Suppressor macrophage treated with lipopolysaccharide for 1 hour (primary cell): ENCODE data around the gene TRPM4.

Experiments used
- DNase-seq, 3 donors: peaks; one replicate each; pipeline ENCODE4 v3.0.0-alpha.2; 2020 to 2022

TRPM4 gene

DNA sequence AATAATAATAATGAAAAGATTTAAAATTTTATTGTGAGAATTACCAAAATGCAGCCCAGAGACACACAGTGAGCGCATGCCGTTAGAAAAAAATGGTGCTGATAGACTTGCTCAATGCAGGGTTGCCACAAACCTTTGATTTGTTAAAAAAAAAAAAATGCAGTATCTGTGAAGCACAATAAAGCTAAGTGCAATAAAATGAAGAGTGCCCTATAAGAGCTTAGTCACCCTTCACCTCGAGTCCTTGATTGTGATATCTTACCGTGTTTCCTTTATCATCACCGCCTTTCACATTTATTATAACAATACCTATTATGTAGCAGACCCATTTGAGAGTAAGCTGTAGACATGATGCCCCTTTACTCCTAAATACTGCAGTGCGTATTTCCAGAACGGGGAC lies 84.2 kb downstream of the TRPM4 start:
- DNase-seq = no peak

DNA sequence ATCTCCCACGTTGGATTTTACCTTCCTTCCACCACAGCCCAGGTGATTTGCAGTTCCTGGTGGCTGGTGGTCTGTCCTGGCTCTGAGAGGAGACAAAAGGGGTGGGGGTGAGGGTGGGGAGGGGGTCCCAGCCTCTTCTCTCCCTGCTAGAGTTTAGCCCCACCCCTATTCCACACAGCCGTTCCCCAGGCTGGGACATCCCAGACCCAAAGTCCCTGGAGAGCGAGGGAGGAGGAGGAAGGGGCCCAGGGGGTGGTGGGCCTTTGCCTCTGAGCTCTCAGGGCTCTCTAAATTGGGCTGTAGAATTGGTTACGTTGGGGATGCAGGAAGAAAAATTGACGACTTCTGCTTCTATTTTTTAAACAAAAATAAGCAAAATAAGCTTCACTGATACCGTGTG lies 85.5 kb downstream of the TRPM4 start:
- DNase-seq = no peak

DNA sequence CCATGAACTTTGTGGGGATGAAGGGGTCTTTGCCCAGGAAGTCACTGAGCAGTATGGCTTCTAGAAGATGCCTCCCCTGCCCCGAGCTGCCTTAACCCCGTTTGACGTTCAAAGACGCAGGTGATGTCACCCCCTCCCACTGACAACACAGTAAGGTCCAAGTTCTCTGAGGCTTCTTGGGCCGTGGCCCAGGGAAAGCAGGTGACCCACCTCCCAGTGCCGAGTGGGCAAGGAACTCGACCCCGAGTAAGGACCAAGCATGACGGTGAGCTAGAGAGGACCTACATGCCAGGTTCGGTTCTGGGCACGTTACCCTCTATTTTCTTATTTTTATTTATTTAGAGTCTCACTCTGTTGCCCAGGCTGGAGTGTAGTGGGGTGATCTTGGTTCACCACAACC lies 86.1 kb downstream of the TRPM4 start:
- no peak for DNase-seq

DNA sequence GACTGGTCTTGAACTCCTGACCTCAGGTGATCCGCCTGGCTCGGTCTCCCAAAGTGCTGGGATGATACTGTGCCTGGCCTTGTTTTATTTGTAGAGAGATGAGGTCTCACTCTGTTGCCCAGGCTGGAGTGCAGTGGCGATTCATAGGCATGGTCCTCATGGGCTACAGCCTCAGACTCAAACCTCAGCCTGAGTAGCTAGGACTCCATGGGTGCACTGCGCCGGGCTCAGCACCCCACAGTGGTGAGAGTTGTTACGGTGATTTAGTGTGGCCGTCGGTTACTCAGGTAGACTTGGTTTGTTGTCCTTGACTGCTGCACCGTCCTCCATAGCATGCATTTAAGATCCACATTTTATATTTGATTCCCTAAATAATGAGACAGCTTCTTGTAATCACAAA lies 86.7 kb downstream of the TRPM4 start:
- DNase-seq = no peak

DNA sequence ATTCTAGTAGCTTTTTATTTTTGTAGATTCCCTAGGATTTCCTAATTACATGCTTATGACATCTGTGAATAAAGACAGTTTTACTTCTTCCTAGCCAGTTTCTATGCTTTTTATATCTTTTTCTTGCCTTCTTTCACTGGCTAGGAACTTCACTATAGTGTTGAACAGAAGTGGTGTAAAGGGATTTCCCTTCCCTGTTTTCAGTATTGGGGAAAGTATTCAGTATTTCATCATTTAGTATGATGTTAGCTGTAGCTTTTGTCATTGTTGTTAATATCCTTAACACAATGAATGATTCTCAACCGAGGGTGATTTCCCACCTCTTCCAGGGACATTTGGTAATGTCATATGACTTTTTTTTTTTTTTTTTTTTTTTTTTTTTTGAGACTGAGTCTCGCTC lies 90.1 kb downstream of the TRPM4 start:
- DNase-seq = peak; percentile 81 to 96 (median 92)

DNA sequence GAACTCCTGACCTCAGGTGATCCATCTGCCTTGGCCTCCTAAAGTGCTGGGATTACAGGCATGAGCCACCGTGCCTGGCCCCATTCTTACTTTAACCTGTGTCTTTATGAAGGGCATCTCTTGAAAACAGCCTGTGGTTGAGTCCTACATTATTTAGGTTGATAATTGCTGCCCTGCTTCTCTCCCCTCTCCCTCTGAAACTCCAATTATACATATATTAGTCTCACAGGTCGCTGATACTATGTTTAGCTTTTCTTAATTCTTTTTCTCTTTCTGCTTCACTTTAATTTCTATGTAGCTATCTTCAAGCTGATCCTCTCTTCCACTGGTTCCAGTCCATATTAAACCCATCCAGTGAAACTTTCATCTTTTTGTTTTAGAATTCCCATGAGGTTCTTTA lies 92.3 kb downstream of the TRPM4 start:
- DNase-seq = no peak

DNA sequence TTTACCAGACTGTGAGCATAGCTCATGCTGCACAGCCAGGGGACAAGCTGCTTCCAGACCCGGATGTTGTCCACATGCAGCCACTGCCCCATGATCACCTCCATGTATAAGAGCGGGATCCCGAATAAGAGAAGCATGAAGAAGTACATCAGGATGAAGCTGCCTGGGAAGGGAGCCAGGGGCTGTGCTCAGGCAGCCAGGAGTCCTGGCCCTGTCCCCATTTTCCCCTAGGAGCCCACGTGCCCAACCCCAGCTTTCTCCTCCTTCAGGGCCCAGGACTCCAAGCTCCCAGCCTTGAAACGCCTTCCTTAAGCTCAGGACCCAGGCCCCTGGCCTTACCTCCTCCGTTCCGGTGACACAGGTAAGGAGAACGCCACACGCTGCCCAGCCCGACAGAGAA lies 98.1 kb downstream of the TRPM4 start:
- no peak for DNase-seq

DNA sequence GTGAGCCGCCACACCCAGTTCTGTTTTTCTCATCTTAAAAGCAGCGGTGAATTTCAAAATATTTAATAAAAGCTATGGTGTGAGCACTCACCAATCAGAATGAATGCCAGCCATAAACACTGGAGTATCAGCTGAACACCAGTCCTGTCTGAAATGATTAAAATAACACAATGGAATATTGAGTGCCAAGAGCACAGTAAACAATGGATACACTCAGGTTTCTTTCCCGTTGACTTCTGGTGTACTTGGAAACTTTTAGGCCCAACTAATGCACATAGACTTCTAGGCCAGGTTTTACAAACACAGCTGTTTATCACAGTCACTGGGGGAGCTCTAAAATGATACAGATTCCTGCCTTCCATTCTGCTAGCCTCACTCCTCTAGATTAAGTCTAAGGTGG lies 99.1 kb downstream of the TRPM4 start:
- DNase-seq = no peak
